WTC11 (cell line): ENCODE results near the gene MMP23B. TPM values are rescaled to one million over a fixed set of nuclear protein-coding genes. Genes with fewer than 3 reads are reported as not detected.
"Not testable (repeated sequence)": the region's sequence is repeated elsewhere in the genome, so short reads cannot be mapped to it uniquely, and the experiment has no call there.

Source experiments
- ATAC-seq: fragments of 200-7000 bp; cut with Tn5 transposase; 2 replicates; pipeline ENCODE4 v1.10.0; 2021; ENCODE audit warnings: mild to moderate bottlenecking, moderate library complexity
- CTCF ChIA-PET: fragments of 300-600 bp; sonication (Branson Sonifier 250); formaldehyde crosslinking; loops from one replicate; lab custom pipeline; 2021; ENCODE audit warnings: antibody characterized with exemption; lab: Charles Lee
- POLR2A ChIA-PET: fragments of 350-600 bp; sonication (Branson Sonifier 250); formaldehyde crosslinking; loops from one replicate; lab custom pipeline; 2021; ENCODE audit warnings: antibody characterized with exemption; lab: Charles Lee
- DNase-seq: peaks from one replicate; pipeline ENCODE4 v3.0.0; 2021; ENCODE audit warnings: low spot score
- H3K27ac Mint-ChIP-seq: 2 replicates; pipeline ENCODE4 v1.8.0; 2021; ENCODE audit warnings: mixed read lengths
- H3K27me3 Mint-ChIP-seq: 2 replicates; pipeline ENCODE4 v1.8.0; 2021; ENCODE audit warnings: low read depth, mild to moderate bottlenecking, moderate library complexity, mixed read lengths
- H3K36me3 Mint-ChIP-seq: 2 replicates; pipeline ENCODE4 v1.8.0; 2021; ENCODE audit warnings: mixed read lengths
- H3K4me1 Mint-ChIP-seq: 2 replicates; pipeline ENCODE4 v1.8.0; 2022; ENCODE audit warnings: mixed read lengths
- H3K4me3 Mint-ChIP-seq: 2 replicates; pipeline ENCODE4 v1.8.0; 2021; ENCODE audit warnings: mild to moderate bottlenecking, moderate library complexity, mixed read lengths
- H3K9me3 Mint-ChIP-seq: 2 replicates; pipeline ENCODE4 v1.8.0; 2021; ENCODE audit warnings: mixed read lengths
- CREB1 ChIP-seq: sonication (generic); formaldehyde crosslinking; IDR thresholded peaks from 2 replicates; pipeline ENCODE4 v1.8.0; 2023; ENCODE audit warnings: mild to moderate bottlenecking, missing genetic modification reagents
- CREM ChIP-seq: sonication (generic); formaldehyde crosslinking; IDR thresholded peaks from 2 replicates; pipeline ENCODE4 v1.8.1; 2022; ENCODE audit warnings: mild to moderate bottlenecking, missing genetic modification reagents, moderate library complexity
- ETV6 ChIP-seq: sonication (generic); formaldehyde crosslinking; IDR thresholded peaks from 2 replicates; pipeline ENCODE4 v1.8.1; 2022; ENCODE audit warnings: mild to moderate bottlenecking, missing genetic modification reagents
- FOXK1 ChIP-seq: sonication (generic); formaldehyde crosslinking; IDR thresholded peaks from 2 replicates; pipeline ENCODE4 v1.8.0; 2022; ENCODE audit warnings: mild to moderate bottlenecking, moderate library complexity, missing genetic modification reagents
- GABPB1 ChIP-seq: sonication (generic); formaldehyde crosslinking; IDR thresholded peaks from 2 replicates; pipeline ENCODE4 v1.8.1; 2023; ENCODE audit warnings: mild to moderate bottlenecking, missing genetic modification reagents
- SP1 ChIP-seq: sonication (generic); formaldehyde crosslinking; conservative IDR thresholded peaks from 2 replicates; pipeline ENCODE4 v1.8.1; 2022; ENCODE audit warnings: missing genetic modification reagents
- ZBTB21 ChIP-seq: sonication (generic); formaldehyde crosslinking; IDR thresholded peaks from 2 replicates; pipeline ENCODE4 v1.8.1; 2023; ENCODE audit warnings: mild to moderate bottlenecking, missing genetic modification reagents, borderline replicate concordance
- total RNA-seq: library from RNA; stranded (reverse); gene quantifications from 3 replicates; pipeline ENCODE4 v1.2.3, GENCODE V29; 2021
- TF ChIP-seq, protein P1 (sequence below): fragments of 200-600 bp; IDR thresholded peaks from 2 replicates; pipeline ENCODE4 v1.8.0; 2022; ENCODE audit warnings: antibody characterized with exemption

MMP23B gene
- total RNA-seq, 1 experiment from 2014 or later, result 20.0 TPM

DNA sequence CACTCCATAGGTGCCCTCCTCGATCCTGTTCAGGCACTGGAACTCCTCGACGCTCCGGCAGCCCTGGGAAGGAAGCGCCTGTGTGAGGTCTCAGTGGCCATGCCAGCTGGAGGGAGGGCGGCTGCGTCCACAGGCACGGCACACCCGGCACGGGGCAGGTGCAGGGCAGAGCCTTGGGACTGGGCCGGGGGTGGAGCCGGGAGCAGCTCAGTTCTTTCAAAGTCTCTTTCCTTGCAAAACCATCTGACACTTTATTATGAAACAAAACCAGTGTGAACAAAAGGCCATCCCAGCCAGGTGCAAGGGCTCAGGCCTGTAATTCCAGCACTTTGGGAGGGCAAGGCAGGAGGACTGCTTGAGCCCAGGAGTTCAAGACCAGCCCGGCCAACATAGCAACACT is 6.6 kb downstream of the MMP23B start:
- H3K9me3 Mint-ChIP-seq, ATAC-seq, POLR2A ChIA-PET, DNase-seq, H3K27me3 Mint-ChIP-seq, H3K27ac Mint-ChIP-seq, CTCF ChIA-PET, H3K4me1 Mint-ChIP-seq, H3K36me3 Mint-ChIP-seq, H3K4me3 Mint-ChIP-seq: not testable (repeated sequence)

DNA sequence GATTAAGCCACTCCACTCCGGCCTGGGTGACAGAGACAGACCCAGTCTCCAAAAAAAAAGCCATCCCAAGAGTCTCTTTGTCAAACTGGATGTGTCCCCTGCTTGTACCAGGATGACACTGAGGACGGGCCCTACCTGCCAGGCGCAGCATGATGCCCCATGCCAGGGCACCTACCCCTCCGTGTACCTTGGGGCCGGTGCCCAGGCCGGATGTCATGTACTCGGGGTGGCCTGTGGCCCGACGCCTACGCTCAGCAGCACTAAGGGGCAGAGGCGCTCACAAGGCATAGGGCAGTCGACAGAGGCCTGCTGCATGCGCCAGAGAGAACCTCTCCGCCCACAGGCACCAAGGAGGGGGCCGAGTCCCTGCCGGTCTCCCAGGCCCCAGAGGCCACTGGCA is 7.4 kb downstream of the MMP23B start:
- POLR2A ChIA-PET, H3K27me3 Mint-ChIP-seq, H3K36me3 Mint-ChIP-seq, H3K4me1 Mint-ChIP-seq, H3K4me3 Mint-ChIP-seq, H3K27ac Mint-ChIP-seq, DNase-seq, CTCF ChIA-PET, ATAC-seq, H3K9me3 Mint-ChIP-seq: not testable (repeated sequence)

DNA sequence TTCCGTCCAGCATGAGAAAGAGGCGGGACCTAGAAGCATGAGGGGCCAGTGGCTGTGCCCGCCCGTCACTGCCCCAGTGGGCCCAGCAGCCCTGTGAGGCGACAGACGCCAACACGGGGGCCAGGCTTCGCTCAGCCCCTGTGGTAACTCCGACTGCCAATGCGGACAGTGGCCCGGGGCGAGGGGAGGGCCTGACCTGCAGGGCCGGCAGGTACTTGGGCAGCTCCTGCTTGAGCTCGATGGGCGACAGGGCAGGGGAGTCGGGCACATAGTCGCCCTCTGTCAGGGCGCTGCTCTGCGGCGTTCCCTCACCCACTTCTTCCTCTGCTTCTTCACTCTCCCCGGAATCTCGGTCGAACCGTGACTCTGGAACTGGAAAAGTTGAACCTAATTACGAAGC is 8.1 kb downstream of the MMP23B start:
- H3K27me3 Mint-ChIP-seq, POLR2A ChIA-PET, ATAC-seq, DNase-seq, H3K36me3 Mint-ChIP-seq, H3K4me3 Mint-ChIP-seq, H3K27ac Mint-ChIP-seq, H3K9me3 Mint-ChIP-seq, H3K4me1 Mint-ChIP-seq, CTCF ChIA-PET: not testable (repeated sequence)

GRCh38 chr1:1640711-1641461 is 8.9 kb downstream of the MMP23B start:
- ATAC-seq, DNase-seq, H3K27ac Mint-ChIP-seq: not testable (repeated sequence)

DNA sequence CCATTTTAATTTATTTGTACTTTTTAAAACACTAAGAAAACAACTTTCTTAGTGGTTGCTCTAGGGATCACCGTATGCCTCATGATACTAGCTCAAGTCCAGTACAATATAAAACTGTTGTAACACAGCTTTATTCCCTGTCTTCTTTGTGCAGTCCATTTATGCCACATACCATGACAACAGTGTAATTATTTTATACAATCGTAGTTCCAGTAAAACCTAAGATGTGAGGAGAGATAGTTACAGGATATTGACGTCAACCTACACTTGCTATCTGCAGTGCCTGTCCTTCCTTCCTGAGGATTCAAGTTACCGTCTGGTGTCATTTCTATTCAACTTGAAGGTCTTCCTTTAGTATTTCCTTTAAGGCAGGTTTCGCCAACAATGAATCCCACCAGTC is 14.4 kb downstream of the MMP23B start:
- DNase-seq, H3K4me3 Mint-ChIP-seq, CTCF ChIA-PET, POLR2A ChIA-PET, H3K4me1 Mint-ChIP-seq, H3K27me3 Mint-ChIP-seq, H3K9me3 Mint-ChIP-seq, ATAC-seq, H3K27ac Mint-ChIP-seq: not testable (repeated sequence)
- peaks cover 48% of the 10 kb centered on the region for H3K36me3 Mint-ChIP-seq

More at GRCh38 chr1:1640711-1641461, 8.9 kb downstream of the MMP23B start:
- H3K4me3 Mint-ChIP-seq, H3K36me3 Mint-ChIP-seq, H3K4me1 Mint-ChIP-seq, POLR2A ChIA-PET, H3K9me3 Mint-ChIP-seq, CTCF ChIA-PET, H3K27me3 Mint-ChIP-seq: not testable (repeated sequence)

DNA sequence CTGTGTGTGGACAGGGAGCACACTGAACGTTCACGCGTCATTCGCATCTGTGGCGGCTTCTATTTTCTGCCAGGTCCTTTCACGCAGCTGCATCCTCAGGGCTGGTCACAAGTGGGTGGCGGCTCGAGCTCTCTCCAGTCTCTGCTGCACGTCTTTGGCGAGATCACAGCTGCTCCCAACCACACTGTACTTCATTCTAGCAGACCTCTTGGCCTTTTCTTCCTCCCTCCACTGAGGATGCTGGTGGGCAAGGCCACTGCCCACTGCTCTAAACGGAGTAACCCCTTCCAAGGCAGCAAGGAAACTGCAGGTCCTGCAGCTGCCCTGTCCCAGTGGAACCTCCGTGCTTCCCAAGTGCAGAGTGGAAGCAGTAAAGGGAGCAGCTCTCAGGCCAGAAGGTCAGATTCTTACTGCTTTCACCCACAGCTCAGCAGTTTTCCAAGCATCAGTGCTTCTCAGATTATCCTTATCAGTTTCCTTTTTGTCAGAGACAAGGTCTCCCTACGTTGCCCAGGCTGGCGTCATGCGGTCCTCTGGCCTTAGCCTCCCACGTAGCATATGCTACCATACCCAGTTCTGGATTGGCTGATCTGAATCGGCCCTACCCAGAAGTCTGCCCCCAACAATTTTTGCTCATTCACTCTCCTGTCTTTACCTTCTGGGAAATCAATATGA is 15.7 kb downstream of the MMP23B start:
- H3K27ac Mint-ChIP-seq, DNase-seq, POLR2A ChIA-PET, H3K4me3 Mint-ChIP-seq, H3K4me1 Mint-ChIP-seq, H3K9me3 Mint-ChIP-seq, H3K27me3 Mint-ChIP-seq, ATAC-seq, CTCF ChIA-PET: not testable (repeated sequence)
- H3K36me3 Mint-ChIP-seq, result peaks cover 60% of the 10 kb centered on the region

GRCh38 chr1:1648265-1648664 is 16.3 kb downstream of the MMP23B start:
- H3K36me3 Mint-ChIP-seq, result peaks cover 60% of the 10 kb centered on the region
- H3K27me3 Mint-ChIP-seq, POLR2A ChIA-PET, ATAC-seq, H3K27ac Mint-ChIP-seq, H3K4me3 Mint-ChIP-seq, CTCF ChIA-PET, H3K9me3 Mint-ChIP-seq, H3K4me1 Mint-ChIP-seq, DNase-seq: not testable (repeated sequence)

- H3K9me3 Mint-ChIP-seq, H3K27me3 Mint-ChIP-seq, POLR2A ChIA-PET, CTCF ChIA-PET, H3K4me1 Mint-ChIP-seq: not testable (repeated sequence)
- H3K4me3 Mint-ChIP-seq, result peak within 1 kb of the TSS; percentile 83
- peaks cover 15% of the 10 kb centered on the region for H3K36me3 Mint-ChIP-seq
- ATAC-seq (peak; percentile 89), DNase-seq (peak; percentile 94)
- TF ChIP-seq GABPB1 (CRISPR knock-in tag), result peak; percentile 78; the same call in 1 of the 2 replicates
- TF ChIP-seq CREB1 (CRISPR knock-in tag), result peak; percentile 64
- peak; percentile 84; the same call in 1 of the 2 replicates for TF ChIP-seq ZBTB21 (CRISPR knock-in tag)
- peak; percentile 95 for TF ChIP-seq FOXK1 (CRISPR knock-in tag)
- TF ChIP-seq SP1 (CRISPR knock-in tag), result peak; percentile 75
- TF ChIP-seq CREM (CRISPR knock-in tag), result peak; percentile 98
- TF ChIP-seq ETV6, result 0 out of 2 replicates have a peak, but pooled peaks have one; percentile 34
- TF ChIP-seq, protein P1, sequence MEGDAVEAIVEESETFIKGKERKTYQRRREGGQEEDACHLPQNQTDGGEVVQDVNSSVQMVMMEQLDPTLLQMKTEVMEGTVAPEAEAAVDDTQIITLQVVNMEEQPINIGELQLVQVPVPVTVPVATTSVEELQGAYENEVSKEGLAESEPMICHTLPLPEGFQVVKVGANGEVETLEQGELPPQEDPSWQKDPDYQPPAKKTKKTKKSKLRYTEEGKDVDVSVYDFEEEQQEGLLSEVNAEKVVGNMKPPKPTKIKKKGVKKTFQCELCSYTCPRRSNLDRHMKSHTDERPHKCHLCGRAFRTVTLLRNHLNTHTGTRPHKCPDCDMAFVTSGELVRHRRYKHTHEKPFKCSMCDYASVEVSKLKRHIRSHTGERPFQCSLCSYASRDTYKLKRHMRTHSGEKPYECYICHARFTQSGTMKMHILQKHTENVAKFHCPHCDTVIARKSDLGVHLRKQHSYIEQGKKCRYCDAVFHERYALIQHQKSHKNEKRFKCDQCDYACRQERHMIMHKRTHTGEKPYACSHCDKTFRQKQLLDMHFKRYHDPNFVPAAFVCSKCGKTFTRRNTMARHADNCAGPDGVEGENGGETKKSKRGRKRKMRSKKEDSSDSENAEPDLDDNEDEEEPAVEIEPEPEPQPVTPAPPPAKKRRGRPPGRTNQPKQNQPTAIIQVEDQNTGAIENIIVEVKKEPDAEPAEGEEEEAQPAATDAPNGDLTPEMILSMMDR, result 0 out of 2 replicates have a peak, but pooled peaks have one; percentile 19
- H3K27ac Mint-ChIP-seq, result peak within 1 kb of the TSS; percentile 99
These were observed 26.9 kb downstream of the MMP23B start, which contains the start of gene CDK11B for GRCh38 chr1:1658583-1659549. Gene CDK11B, minus strand, starts transcription at chr1:1659004. Its CDS starts 1,519 bp downstream, at chr1:1657485.

DNA sequence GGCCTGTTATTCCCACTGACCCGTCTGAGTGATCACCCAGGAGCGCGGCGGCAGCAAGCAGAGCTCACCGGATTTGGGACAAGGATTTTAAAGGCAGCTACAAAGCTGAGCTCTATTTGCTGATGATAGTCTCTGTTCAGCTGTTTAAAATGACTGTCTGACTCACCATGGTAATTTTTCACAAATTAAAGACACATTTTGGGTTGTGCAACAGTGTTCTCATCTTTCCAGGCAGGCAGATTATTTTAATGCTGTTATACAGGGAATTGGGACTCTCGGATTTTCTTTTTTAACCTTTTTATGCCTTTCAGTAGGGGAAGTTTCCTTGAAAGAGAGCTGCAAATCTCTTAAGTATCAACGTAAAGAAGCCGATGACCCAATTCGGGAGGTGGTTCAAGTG is 30.4 kb downstream of the MMP23B start:
- H3K27ac Mint-ChIP-seq, H3K4me3 Mint-ChIP-seq, H3K9me3 Mint-ChIP-seq, CTCF ChIA-PET, H3K36me3 Mint-ChIP-seq, H3K4me1 Mint-ChIP-seq, DNase-seq, H3K27me3 Mint-ChIP-seq, POLR2A ChIA-PET, ATAC-seq: not testable (repeated sequence)
